Fibroblast of peridontal ligament (primary cell): ENCODE measurements around the gene MAP2K4.
A peak's percentile ranks its signal among the peaks of the same experiment; 100 is the strongest.
"Not testable (repeated sequence)": the region's sequence is repeated elsewhere in the genome, so short reads cannot be mapped to it uniquely, and the experiment has no call there.

Experiments used
- DNase-seq: peaks from one replicate; pipeline ENCODE4 v3.0.0-alpha.2; 2010; ENCODE audit errors: extremely low read depth

Gene MAP2K4

DNA sequence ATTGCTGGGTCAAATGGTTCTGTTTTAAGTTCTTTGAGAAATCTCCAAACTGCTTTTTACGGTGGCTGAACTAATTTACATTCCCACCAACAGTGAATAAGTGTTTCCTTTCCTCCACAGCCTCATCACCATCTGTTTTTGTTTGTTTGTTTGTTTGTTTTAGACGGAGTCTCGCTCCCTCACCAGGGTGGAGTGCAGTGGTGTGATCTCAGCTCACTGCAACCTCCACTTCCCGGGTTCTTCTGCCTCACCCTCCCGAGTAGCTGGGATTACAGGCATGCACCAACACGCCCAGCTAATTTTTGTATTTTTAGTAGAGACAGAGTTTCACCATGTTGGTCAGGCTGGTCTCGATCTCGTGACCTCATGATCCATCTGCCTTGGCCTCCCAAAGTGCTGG, 141.5 kb downstream of the MAP2K4 start:
- DNase-seq: not testable (repeated sequence)

DNA sequence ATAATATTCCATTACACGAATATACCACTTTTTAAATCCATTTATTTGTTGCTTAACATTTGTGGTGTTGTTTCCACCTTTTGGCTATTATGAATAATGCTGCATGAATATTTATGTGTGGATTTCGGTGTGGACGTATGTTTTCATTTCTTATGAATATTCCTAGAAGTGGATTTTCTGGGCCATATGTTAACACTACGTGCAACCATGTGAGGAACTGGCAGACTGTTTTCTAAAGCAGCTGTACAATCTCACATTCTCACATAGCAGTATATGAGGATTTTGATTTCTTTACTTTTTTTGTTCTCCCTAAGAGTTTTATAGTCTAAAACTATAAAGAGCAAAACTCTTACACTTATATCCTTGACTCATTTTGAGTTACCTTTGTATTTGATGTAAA, 143.4 kb downstream of the MAP2K4 start:
- no peak for DNase-seq

DNA sequence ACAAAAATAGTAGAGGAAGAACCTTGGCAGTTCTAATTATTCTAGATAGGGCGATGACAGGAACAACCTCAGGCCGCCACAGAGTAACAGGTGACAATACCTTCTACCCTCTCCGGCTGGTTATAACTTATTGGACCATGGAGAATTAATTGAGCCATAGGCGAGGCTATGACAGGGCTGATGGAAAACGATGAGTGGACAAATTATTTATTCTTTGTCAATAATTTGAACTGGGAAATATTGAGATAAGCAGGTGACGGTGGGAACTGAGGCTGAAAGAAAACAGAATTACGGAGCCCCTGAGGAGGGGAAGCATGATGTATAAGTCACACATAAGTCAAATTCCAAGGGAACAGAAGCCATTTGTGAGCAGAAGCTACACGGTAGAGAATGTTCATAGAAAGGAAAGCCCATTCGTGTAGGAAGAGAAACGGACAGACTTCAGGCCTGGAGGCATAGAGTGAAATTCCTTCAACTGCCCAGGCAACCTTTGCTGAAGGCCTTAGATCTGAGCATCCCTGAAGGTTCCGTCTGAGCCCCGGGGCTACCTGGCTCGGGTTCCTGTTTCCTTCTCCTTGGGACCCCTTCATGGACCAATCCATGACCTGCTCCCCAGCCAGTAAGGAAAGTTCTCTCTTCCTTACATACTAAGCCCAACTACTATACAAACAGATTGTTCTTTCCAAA, 158.1 kb downstream of the MAP2K4 start:
- DNase-seq: no peak

DNA sequence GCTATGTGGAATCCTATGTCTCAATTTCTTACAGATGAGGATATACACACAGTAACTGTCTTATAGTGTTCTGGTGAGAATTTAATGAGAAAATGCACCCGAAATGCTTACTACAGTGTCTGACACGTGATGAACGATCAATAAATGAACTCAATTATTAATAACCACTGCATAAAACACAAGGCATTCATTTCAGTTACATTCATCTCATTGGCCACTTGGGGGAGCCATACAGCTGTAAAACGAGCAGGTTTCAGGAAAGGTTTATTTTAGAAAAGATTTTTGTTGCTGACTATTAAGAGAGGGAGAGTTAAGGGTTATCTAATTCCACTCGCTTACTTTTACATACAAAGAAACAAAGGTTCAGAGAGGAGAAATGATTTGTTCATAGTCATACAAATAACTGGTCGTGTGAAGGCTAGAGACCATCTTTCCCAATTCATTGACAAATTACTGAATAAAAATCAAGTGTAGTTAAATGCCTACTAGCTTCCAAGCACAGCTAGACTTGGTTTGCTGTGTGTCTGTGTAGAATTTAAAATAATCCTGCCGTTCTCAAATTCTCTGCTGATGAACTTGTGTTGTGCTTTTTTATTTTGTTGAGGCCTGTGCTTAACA, 160.1 kb downstream of the MAP2K4 start:
- peak; percentile 73 for DNase-seq

DNA sequence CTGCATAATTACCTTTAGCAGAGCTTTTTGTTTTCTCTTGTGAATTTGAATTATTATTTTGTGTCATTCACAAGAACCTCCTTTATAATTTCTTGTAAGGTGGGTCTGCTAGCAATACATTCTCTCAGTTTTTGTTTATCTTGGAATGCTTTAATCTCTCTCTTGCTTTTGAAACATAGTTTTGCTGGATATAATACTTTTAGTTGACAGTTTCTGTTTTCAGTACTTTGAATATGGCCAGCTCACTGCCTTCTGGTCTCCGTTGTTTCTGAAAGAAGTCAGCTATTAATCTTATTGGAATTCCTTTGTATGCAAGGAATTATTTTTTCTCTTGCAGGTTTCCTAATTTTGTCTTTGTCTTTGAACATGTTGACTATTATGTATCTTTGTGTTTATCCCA, 167.0 kb downstream of the MAP2K4 start:
- no peak for DNase-seq

DNA sequence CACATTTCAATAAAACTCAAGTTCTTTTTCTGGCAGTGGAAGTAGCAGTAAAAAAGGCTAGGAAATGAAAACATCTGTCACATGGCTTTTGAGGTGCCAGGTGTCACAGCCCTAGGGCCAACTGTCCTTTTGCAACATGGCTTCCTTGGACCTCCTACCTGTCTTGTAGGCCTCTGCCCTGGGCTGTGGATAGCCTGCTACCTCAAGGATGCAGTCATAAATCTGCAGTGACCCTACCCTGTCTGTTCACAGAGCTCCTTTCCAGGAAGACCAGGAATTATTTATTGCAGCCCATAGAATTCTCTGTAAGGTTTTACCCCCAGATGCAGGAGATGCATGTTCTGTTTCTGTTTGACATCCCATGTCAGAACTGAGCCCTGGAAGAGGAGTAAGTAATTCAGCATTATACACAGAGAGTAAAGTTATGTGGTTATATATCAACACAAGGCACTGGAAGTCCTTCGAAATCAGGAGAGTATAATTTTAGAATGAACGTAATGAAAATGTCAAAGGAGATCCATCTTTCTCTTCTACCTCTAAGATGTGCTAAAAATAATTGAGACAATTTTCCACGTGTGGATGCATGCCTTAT, 172.6 kb downstream of the MAP2K4 start:
- no peak for DNase-seq
